Inflammatory macrophage (primary cell): Measurements from ENCODE around the gene ADARB2.
A peak's percentile ranks its signal among the peaks of the same experiment; 100 is the strongest.

Source experiments
- DNase-seq, 2 donors: peaks; one replicate each; pipeline ENCODE4 v3.0.0-alpha.2; 2020 to 2022

The ADARB2 gene

DNA sequence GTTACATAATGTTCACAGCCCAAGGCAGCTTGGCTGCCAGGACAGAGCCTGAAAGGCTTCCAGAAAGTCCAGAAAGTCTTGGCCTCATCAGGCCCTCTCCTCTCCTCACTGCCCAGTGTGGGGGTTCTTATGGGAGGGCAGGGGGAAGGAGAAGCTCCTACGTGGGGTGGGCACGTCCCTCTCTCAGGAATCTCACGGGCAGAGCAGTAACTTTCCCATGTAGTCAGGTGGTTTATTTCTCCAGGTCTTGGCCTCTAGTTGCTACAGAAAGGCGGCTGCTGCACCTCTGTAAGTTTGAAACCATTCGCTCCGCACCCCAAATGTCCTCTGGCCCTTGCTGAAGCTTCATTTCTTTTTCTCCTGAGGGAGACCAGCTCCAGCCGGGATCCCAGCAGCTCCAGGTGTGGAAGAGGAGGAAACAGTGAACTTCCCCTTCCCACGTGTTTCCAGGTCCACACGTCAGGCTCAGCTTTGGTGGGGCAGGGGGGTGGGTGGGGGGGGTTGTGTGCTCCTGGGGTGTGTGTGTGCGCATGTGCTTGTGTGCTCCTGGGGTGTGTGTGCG, 360.9 kb downstream of the ADARB2 start:
- no peak for DNase-seq

DNA sequence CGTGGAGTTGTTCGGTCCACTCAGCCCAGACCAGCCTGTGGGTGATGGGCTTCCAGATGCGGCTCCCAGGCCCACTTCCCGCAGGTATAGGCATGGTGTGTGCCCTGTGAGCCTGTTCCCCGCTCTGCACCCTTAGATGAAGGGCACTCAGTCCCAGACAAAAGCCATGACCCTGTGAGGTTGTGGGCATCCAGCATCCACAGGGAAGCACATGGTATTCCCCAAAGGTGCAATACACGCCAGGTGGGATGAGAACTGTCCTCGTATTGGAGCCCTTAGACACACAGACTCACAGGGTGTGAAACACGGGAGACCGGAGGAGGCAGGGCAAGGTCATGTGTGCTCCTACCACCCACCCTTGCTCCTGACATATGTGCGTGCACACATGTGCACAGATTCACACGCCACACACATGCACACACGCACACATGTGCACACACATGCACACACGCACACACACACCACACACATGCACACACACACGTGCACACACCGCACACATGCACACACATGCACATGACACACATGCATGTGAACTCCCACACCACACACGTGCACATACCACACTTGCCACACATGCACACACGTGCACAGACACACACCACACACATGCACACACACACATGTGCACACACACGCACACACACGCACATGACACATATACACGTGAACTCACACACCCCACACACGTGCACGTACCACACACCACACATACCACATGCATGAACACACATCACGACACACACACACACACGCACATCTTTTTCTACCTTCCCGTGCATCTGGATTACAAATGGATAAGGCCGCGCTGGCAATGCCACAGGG, 361.8 kb downstream of the ADARB2 start:
- DNase-seq = no peak

DNA sequence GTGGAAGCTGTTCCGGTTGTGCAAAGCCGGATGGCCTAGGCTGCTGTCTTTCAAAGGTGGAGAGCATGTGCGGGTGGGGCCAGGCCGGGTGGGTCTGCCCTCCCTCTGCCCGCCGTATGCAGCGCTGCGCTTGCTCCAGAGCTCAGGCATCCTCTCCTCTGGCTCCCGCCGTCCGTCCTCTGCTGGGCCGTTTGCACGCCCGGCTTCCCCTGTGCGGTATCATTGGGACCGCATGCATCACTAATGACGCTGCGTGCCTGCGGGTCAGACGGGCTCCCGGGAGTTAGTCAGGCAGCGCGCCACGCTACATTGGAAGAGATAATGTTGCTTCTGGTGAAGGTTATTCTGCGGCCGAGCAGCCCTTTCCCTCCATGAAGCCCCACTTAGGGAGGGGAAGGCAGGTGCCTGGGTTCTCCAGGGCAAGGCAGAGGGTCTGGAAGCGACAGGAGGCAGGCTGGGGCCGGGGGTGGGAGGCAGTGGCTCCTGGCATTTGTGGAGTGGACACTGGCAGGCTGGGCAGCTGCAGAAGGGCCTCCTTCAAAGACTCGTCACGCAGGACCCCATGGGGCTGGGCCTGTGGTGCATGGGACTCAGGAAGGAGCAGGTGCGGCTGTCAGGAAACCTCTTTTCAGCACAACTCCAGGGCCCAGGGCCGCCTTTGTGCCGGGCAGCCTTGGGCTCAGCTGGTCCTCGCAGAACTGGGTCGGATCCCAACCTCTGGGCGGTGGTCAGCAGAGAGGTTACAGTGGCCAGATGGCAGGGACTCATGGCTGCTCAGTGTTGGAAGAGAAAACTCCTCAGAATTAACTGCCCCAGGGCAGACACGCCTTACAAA, 362.6 kb downstream of the ADARB2 start:
- DNase-seq = no peak

DNA sequence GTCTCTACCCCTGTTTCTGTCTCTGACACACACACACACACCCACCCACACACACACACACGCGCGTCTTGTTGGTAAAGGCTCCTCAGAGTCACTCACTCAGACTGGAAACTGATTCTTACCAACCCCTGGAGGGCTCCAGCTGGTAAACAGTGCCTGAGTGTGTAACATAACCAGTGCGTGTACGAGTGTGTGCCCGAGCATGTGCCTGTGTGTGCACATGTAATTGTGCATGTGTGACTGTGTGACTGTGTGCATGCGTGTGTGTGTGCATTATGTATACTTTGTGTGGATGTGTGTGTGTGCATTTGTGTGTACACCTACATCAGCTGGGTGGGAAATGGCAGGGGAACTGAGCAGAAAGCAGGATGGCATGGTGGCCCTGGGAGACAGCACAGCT, 364.0 kb downstream of the ADARB2 start:
- no peak for DNase-seq

DNA sequence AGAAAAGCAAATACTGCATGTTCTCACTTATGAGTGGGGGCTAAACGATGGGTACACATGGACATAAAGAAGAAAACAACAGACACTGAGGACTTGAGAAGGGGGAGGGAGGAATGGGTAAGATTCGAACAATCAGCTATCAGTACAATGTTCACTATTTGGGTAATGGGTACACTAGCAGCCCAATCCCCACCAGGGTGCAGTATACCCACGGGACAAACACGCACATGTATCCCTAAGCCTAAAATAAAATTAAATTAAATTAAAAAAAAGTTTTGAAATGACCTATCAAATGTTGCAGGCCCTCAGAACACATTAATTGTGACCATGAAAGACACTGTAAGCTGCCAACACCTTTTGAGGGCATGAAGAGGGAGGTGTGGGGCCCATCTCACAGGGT, 365.1 kb downstream of the ADARB2 start:
- DNase-seq = no peak

DNA sequence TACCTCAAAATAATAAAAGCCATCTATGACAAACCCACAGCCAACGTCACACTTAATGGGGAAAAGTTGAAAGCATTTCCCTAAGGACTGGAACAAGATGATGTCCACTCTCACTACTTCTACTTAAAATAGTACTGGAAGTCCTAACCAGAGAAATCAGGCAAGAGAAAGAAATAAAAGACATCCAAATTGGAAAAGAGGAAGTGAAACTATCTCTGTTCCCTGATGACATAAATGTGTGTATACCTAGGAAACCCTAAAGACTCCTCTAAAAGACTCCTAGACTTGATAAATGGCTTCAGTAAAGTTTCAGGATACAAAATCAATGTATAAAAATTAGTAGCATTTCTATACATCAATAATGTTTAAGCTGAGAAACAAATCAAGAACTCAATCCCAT, 367.0 kb downstream of the ADARB2 start:
- DNase-seq = no peak

DNA sequence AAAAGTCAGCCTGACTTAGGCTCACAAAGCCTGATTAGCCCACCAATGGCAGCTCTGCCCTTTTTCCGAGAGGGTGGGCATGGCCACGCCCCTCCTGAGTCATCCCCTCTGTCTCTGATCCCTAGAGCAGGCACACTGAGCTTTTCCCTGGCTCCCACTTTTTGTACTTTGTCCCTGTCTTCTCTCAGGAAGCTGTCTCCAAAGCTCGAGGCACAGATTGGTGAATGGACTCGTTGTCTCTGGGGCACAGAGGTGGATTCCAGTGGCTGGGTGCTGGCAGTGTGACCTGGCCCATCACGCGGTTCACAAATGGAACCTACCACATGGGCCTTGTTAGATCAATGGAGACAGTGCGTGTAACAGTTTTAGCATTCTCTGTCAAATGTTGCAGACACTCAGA, 367.7 kb downstream of the ADARB2 start:
- DNase-seq = no peak

DNA sequence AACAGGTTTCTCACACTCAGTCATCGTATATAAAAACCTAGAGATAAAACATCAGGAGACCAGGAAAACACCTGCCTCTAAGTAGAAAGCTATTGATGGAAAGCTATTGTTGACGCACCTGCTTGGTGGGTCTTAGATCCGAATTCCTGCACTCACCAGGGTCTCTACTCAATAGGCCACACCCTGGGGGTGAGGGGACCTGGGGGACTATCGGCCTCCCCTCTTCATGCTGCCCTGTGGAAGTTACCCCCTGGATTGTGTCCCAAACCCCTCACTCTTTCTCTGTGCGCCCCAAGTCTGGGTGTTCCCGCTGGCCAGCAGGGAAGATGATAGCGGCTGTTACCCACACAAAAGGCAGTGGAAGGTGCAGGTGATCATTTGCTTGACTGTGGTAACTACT, 368.1 kb downstream of the ADARB2 start:
- DNase-seq = no peak

DNA sequence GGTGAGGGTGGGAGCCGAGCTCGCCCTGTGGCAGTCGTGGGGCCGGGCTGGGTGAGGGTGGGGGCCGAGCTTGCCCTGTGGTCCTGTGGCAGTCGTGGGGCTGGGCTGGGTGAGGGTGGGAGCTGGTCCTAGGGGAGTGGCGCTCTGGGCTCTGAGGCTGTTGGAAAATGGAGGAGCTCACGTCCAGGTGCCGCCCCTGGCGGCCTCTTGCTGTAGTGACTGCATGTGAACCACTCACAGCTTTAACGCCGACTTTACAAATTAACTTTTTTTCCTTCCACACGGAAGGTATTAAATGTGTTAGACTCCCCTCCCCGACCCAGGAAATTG, 368.5 kb downstream of the ADARB2 start:
- peak in 1 of 2 donors; percentile 32 for DNase-seq

DNA sequence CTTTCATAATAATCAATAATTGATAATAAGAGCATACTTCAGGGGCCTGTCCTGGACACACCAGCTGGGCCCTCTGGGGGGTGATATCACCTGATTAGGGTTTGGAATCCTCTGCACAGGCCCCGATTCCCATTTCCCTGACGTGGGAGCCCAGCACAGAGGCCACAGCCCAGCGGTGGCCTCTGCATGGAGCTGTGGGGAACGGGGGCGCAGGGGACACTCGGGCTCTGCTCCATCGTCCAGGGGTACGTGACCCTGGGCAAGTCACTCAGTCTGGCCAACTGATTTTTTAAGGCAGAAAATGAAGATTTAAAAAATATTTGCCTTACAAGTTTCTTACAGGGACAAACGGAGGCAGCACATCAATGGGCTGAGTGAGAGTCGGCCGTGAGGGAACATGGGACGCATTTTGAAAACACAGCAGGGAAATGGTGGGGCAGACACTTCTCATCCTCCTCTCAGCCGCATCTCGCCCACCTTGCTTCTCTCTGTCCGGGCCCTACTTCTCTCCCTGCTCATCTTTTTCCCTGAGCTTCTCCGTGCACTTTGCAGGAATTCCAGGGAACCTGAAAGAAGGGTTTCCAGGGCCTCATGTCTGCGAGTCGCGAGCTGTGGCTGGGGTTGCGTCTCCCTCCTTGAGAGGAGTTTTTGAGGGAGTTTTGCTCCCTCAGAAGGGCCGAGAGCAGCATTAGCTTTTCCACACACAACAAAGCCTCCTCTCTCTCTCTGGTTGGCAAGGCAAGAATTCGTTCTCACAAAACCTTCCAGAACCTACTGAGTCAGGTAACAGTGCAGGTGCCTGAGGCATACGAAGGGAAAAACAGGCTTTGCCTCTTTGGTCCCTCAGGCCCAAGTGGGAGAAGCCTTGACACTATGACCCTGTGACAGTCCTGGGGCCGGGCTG, 369.1 kb downstream of the ADARB2 start:
- no peak for DNase-seq

DNA sequence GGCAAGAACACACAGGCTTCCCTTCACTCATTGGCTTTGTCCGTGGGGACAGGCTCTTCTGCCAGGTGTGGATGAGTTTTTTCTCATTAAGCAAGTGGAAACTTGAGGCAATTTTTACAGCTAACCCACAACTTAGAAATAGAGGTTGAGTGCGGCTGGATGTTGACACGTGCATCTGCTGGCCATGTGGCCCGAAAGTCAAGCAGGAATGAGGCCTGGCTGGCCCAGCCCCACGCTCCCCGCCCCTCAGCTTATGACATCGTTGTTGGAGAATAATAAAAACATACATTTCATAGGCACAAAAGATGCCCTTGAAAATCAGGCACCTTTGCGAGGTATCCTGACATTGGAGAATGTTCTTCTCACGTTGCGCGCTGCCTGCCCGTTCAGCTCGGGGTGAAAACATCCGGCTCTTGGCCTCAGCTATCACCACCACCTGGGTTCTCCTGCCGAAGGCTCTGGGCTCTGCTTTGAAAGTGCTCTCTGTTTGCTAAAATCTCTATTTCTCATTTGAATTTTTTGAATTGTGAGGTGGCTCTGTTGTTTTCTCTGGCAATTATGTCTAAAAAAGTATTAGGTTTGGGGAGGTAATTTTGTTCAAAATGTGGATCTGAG, 370.4 kb downstream of the ADARB2 start:
- no peak for DNase-seq

DNA sequence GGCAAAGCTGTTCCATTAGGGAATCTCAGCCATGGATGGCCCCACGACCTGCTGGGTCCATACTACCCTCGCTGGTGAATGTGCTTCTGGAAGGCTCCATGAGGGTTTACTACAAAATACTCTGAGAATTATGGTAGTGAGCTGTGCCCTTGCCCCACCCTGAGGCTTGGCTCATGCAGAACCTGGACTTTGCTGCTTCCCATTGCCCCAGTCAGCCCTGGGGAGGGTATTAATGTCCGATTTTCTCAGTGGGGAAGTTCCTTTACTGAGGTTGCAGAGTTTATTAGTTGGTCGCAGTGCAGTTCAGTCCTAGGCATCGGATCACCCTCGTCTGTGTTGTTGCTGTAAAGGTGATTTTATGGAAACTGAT, 371.0 kb downstream of the ADARB2 start:
- DNase-seq = no peak

DNA sequence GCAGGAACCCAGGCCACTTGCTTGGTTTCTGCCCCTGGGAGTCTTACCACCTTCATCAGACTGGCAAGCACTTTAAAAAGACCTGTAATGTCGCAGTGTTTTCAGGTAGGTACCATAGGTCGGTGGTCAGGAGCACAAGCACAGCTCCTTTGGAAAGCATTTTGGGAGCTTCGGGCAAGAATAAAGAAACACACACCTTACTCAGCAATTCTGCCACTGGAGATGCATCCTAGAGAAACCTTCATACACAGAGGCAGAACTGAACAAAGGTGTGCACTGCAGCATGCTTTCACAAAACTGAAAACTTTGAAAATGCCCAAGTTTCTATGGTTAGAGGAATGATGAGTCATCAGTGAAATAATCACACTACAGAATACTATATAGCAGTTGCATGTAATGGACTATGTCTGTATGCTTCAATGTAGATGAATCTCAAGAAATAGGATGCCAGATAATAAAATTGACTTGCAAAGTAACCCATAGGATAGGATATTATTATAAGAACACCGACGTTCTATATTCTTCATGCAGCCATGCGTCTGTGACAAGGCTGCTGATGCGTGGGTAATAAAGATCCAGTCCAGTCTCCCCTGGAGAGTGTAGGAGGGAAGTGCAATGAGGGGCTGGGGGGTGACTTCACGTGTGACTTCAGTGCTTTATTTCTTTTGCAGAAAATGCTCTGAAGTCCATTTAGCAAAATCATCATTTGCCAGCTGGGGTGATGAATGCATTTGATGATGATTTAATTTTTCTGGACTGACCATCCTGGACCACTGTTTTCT, 371.6 kb downstream of the ADARB2 start:
- no peak for DNase-seq

DNA sequence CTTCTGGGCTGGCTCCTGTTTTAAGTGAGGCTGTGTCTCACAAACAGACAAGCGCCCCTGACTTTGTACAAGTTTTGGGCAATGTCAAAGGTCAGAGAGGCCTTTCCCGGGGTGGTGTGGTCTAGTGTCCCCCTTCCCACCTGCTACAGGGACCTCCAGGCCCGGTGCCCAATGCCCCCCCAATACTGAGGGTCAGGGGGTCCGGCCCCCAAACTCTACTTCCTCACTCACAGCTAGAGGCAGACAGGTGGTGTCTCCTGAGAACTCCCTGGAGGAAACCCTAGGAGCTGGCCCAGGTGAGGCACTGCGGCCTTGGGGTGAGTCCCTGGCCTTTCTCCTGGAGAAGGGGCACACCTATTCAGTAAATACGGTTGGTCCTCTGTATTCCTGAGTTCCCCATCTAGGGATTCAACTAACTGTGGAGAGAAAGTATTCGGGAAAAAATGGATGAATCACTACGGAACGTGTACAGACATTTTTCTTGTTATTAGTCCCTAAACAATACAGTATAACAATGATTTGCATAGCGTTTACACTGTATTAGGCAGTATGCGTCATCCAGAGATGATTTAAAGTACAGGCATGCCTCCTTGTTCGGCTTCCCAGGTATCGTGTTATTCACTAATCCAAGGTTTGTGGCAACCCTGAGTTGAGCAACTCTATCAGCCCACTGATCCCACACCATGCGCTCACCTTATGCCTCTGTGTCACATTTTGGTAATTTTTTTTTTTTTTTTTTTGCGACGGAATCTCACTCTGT, 373.0 kb downstream of the ADARB2 start:
- DNase-seq = no peak

DNA sequence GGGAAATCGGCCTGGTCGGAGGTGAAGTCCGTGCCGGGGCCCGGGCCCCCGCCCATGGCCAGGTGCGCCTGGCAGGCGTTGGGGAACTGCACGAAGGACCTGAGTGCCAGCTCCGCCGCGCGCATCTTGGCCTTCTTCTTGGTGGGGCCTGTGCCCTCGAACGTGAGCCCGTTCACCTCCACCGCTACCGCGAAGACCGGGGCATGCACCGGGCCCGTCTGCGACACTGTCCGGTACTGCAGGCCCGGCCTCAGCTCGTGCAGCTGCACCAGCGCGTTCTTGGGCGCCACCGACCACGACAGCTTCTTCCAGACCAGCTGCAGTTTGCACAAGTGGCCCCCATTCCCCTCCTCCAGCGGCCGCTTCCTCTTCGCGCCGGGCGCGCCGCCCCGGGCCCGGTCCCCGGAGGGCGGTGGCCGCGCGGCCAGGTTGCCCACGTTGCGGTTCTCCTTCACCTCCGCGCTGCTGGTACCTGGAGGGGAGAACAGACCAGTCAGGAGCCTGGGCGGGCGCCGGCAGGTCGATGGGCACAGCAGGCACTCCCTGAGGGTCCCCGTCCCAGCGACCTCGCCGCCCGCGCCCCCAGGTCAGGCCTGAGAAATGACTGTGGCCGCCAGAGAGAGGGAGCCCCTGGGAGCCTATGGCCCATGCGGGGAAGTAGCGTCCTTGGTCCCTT, 373.7 kb downstream of the ADARB2 start:
- no peak for DNase-seq

DNA sequence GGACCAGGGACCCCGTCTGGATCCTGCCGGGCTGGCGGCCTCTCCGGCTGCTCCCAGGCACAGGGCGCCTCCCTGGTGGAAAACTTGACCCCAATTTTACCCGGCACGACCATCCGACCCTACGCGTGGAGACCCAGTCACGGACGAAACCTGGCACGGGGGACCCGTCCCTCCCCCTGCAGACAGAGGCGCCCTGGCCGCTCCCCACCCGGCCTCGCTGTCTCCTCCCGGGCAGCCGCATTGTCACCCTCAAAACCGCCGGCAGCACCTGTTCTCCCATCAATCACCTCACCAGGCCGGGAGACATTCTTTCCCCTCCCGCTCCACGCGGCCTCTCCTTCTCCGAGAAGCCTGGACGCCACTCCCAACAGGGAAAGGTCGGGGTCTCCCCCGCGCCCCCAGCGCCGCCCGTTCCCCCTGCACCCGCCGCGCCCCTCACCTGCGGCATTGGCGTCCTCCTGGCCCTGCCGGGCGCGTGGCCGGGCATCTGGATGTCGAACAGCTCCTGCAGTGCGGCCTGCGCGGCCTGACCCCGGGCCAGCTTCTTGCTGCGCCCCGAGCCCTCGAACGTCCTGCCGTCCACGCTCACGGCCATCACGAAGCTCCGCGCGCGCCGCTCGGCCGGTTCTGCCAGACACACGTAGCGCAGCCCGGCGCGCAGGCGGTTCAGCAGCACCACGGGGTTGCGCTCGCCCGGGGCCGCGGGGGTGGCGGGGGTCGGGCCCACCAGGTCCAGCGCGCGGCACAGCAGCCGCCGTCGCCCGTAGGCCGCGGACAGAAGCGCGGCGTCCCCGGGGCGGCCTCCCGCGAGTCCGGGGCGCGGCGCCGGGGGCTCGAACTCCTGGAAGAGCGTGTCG, 374.5 kb downstream of the ADARB2 start:
- no peak for DNase-seq

DNA sequence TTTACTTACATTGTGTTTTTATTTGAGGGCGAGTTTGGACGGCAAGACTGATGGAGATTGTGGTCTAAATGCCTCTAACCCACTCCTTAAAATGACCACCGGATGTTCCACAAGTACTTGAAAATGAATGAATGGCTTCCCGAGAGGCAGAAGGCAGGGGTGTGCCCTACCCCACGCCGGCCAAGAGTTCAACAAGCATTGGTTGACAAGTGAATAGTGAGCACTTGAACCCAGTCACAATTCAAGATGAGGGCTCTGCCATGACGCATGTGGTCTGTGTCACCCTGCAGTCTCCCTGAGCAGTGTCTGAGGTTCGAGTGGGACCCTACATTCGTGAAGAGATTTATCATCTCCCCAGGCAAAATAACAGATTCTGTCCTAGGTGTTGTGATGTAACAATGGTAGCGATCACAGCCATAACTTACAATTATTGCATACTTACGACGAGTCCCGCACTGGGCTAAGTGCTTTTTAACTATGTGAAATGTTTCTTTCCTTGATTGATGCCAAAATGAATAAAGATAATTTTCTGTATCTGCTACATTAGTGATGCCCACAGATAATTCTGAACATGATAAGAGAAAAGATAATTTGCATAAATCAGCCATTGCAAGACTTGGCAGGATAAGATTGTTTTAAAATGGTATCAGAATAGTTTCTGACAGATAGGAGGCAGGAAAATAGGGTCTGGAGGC, 375.8 kb downstream of the ADARB2 start:
- DNase-seq = no peak

DNA sequence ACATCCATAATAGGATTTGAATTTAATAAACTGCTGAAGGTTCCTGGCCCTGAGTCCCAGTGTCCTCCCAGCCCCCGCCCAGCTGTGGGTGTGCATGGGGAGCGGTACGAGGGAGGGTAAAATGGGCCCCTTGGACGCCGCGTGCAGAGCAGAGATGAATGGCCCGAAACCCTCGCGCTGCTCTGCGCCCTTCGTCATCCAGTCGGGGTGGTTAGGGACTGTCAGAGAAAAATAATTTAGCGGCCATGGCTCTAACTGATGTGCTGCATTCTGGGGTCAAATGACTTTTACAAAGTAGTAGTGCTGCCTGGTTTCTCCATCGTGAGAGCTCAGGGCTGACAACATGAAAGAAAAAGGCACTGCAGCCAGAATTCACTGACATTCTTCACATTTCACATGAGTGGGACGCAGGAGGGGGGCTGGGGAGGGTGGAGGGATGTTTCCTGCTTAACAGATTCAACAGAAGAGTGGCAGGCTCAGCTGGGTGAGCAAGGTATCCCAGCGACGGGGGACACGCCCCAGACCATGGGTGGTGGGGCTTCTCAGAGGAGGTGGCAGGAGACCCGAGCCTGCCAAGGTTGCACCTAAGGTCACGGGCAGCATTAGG, 376.7 kb downstream of the ADARB2 start:
- no peak for DNase-seq
